ENCODE data around the gene OBSL1.

OBSL1 gene

DNA sequence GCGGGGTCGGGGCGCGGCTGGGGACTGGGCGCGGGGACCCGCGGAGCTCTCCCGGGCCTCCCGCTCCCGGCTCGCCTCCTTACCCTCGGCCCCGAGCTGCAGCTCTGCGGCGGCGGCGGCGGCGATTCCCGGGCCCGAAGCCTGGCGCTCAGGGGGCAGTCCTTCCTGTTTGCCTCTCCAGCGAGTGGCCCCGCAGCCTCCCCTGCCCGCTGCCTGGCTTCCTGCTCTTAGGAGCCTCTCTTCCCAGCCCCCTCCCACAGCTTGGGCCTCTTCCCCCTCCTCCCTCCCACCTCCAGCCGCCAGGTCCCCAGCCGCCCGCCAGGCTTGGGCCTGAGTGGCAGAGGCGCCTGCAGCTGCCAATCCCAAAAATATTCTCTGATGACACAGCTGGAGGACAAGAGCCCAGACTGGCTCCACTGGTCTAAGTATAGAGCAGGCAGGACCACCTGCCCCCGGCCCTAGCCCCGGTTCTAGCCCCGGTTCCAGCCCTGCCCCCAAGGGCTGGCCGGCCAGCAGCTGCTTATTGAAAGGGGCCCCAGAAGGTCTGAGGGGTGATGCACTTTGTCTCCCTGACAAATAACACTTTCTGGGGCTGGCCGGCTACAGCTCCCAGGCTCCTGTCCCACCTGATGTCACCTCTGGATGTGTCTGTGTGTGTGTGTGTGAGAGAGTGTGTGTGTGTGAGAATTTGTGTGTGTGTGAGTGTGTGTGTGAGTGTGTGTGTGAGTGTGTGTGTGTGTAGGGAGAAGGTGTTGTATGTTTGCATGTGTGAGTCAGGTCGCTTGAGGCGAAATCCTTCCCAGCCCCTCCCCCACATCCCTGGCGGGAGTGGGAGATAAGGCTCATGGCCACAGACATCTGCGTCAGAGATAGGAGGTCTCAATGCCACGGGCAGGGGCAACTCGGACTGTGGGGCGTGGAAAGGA is at the start of gene OBSL1:
OBSL1 (minus strand) TSS at position 229 of the 926 bp plus-strand sequence. CDS start 307 bp downstream, outside the sequence.
- TF ChIP-seq, protein P1, sequence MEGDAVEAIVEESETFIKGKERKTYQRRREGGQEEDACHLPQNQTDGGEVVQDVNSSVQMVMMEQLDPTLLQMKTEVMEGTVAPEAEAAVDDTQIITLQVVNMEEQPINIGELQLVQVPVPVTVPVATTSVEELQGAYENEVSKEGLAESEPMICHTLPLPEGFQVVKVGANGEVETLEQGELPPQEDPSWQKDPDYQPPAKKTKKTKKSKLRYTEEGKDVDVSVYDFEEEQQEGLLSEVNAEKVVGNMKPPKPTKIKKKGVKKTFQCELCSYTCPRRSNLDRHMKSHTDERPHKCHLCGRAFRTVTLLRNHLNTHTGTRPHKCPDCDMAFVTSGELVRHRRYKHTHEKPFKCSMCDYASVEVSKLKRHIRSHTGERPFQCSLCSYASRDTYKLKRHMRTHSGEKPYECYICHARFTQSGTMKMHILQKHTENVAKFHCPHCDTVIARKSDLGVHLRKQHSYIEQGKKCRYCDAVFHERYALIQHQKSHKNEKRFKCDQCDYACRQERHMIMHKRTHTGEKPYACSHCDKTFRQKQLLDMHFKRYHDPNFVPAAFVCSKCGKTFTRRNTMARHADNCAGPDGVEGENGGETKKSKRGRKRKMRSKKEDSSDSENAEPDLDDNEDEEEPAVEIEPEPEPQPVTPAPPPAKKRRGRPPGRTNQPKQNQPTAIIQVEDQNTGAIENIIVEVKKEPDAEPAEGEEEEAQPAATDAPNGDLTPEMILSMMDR (IDR thresholded peaks at IDR 0.05; ENCODE audit: control extremely low read depth, extremely low read depth, low read depth, missing control alignments), result no peak
- CTCF ChIA-PET, result interaction anchor here (0.7 to 3.1 kb wide), 4 partner anchors 11 to 29 kb away, joined by 3 to 18 read pairs (median 3); no protein-coding TSS in a partner anchor
- POLR2A ChIA-PET, result no interaction called here
- DNase-seq (ENCODE audit: extremely low spot score), result no peak

DNA sequence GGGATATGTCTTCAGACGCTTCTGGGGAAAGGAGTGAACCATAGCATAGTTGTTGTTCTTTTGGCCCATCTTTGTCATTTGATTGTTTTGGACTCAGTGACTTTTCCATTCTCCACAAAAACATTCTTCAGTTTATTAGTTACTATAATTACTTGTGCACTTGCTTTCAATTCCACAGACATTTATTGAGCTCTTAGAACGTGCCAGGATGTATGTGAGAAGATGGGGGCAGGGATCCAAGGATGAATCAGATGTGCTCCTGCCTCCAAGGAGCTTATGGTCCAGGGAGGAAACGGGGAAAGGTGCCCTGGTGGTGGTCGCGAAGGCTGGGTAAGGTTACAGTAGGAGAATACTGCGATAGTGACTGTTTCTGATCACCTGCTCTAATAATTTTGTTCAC is 49.2 kb upstream of the OBSL1 start:
- TF ChIP-seq, protein P1 (IDR thresholded peaks at IDR 0.05; ENCODE audit: control extremely low read depth, extremely low read depth, low read depth, missing control alignments), result no peak
- DNase-seq (ENCODE audit: extremely low spot score), result no peak
- ChIA-PET CTCF (interaction anchor here (1.2 to 2.4 kb wide), 4 partner anchors 9 to 79 kb away, joined by 3 to 11 read pairs (median 4); no protein-coding TSS in a partner anchor), POLR2A (no interaction called here)

- ChIA-PET POLR2A (no interaction called here), CTCF (interaction anchor here (1.9 kb wide), 1 partner anchor 24 kb away, joined by 6 read pairs; no protein-coding TSS in a partner anchor)
- TF ChIP-seq, protein P1 (IDR thresholded peaks at IDR 0.05; ENCODE audit: control extremely low read depth, extremely low read depth, low read depth, missing control alignments), result no peak
- no peak for DNase-seq (ENCODE audit: extremely low spot score)
Measured at GRCh38 chr2:219619235-219619634, 47.9 kb upstream of the OBSL1 start.

- ChIA-PET POLR2A (no interaction called here), CTCF (no interaction called here)
- TF ChIP-seq, protein P1 (IDR thresholded peaks at IDR 0.05; ENCODE audit: control extremely low read depth, extremely low read depth, low read depth, missing control alignments), result no peak
- no peak for DNase-seq (ENCODE audit: extremely low spot score)
Measured at GRCh38 chr2:219618733-219619122, 47.4 kb upstream of the OBSL1 start.

DNA sequence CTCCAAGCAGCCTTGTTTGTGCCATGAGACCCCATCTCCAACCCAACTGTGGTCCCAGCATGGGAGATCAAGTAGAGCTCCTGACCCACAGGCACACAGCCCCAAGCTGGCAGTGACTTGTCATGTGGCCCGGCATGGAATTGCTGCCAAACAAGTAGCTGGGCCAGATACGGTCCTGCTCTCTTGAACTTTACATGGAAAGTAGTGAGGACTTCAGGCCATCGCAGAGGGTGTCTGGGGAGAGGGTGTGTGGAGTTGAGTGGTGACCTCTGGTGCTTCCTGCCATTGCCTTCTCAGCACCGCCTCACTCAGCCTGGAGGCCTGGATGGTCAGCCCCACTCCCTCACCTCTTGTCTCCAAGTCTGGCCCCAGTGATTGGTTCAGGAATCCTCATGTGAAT is 45.2 kb upstream of the OBSL1 start:
- ChIA-PET POLR2A (no interaction called here), CTCF (interaction anchor here (0.8 to 1.3 kb wide), 3 partner anchors 10 to 230 kb away, joined by 3 read pairs; no protein-coding TSS in a partner anchor)
- DNase-seq (ENCODE audit: extremely low spot score), result no peak
- TF ChIP-seq, protein P1 (IDR thresholded peaks at IDR 0.05; ENCODE audit: control extremely low read depth, extremely low read depth, low read depth, missing control alignments), result no peak

GRCh38 chr2:219615894-219616293 is 44.6 kb upstream of the OBSL1 start:
- TF ChIP-seq, protein P1 (IDR thresholded peaks at IDR 0.05; ENCODE audit: control extremely low read depth, extremely low read depth, low read depth, missing control alignments), result no peak
- DNase-seq (ENCODE audit: extremely low spot score), result no peak
- ChIA-PET POLR2A (no interaction called here), CTCF (interaction anchor here (0.8 to 1.6 kb wide), 3 partner anchors 11 to 231 kb away, joined by 3 to 4 read pairs (median 3); no protein-coding TSS in a partner anchor)

All from GM10248 (cell line).